Ishikawa (cell line): Measurements from ENCODE around the gene ACBD3.

Source experiments
- CEBPB ChIP-seq: IDR thresholded peaks from 2 replicates; pipeline ENCODE4 v1.6.1; 2012
- CREB1 ChIP-seq: IDR thresholded peaks from 2 replicates; pipeline ENCODE4 v1.6.1; 2012; ENCODE audit warnings: low read depth
- EGR1 ChIP-seq: IDR thresholded peaks from 2 replicates; pipeline ENCODE4 v1.6.1; 2012
- EP300 ChIP-seq: IDR thresholded peaks from 2 replicates; pipeline ENCODE4 v1.6.1; 2012; ENCODE audit warnings: borderline replicate concordance
- FOXM1 ChIP-seq: IDR thresholded peaks from 2 replicates; pipeline ENCODE4 v1.6.1; 2012; ENCODE audit warnings: low read depth, borderline replicate concordance
- NFIC ChIP-seq: IDR thresholded peaks from 2 replicates; pipeline ENCODE4 v1.6.1; 2012
- RAD21 ChIP-seq: IDR thresholded peaks from 2 replicates; pipeline ENCODE4 v1.6.1; 2012; ENCODE audit warnings: low read depth
- TAF1 ChIP-seq: IDR thresholded peaks from 2 replicates; pipeline ENCODE4 v1.6.1; 2012; ENCODE audit warnings: low read depth, mild to moderate bottlenecking
- TCF12 ChIP-seq: IDR thresholded peaks from 2 replicates; pipeline ENCODE4 v1.6.1; 2012; ENCODE audit warnings: low read depth
- TEAD4 ChIP-seq: IDR thresholded peaks from 2 replicates; pipeline ENCODE4 v1.6.1; 2012
- YY1 ChIP-seq: IDR thresholded peaks from 2 replicates; pipeline ENCODE4 v1.6.1; 2012; ENCODE audit warnings: low read depth
- ZBTB7A ChIP-seq: IDR thresholded peaks from 2 replicates; pipeline ENCODE4 v1.6.1; 2012; ENCODE audit warnings: low read depth
- TF ChIP-seq, protein P1 (sequence below): IDR thresholded peaks from 2 replicates; pipeline ENCODE4 v1.6.1; 2012
- TF ChIP-seq, protein P2 (sequence below): IDR thresholded peaks from 2 replicates; pipeline ENCODE4 v1.6.1; 2012; ENCODE audit warnings: low read depth, mild to moderate bottlenecking
- TF ChIP-seq, protein P3 (sequence below): IDR thresholded peaks from 2 replicates; pipeline ENCODE4 v1.6.1; 2012

ACBD3 gene

GRCh38 chr1:226222686-226223085, 36.1 kb upstream of the ACBD3 start:
- TF ChIP-seq, protein P1, sequence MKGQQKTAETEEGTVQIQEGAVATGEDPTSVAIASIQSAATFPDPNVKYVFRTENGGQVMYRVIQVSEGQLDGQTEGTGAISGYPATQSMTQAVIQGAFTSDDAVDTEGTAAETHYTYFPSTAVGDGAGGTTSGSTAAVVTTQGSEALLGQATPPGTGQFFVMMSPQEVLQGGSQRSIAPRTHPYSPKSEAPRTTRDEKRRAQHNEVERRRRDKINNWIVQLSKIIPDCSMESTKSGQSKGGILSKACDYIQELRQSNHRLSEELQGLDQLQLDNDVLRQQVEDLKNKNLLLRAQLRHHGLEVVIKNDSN, result no peak

GRCh38 chr1:226220473-226221189, 34.1 kb upstream of the ACBD3 start:
- TF ChIP-seq YY1 (no peak), EP300 (no peak), CEBPB (no peak), FOXM1 (no peak), TEAD4 (no peak), TAF1 (no peak), TCF12 (no peak), ZBTB7A (no peak), CREB1 (no peak), RAD21 (no peak)
- TF ChIP-seq, protein P2, sequence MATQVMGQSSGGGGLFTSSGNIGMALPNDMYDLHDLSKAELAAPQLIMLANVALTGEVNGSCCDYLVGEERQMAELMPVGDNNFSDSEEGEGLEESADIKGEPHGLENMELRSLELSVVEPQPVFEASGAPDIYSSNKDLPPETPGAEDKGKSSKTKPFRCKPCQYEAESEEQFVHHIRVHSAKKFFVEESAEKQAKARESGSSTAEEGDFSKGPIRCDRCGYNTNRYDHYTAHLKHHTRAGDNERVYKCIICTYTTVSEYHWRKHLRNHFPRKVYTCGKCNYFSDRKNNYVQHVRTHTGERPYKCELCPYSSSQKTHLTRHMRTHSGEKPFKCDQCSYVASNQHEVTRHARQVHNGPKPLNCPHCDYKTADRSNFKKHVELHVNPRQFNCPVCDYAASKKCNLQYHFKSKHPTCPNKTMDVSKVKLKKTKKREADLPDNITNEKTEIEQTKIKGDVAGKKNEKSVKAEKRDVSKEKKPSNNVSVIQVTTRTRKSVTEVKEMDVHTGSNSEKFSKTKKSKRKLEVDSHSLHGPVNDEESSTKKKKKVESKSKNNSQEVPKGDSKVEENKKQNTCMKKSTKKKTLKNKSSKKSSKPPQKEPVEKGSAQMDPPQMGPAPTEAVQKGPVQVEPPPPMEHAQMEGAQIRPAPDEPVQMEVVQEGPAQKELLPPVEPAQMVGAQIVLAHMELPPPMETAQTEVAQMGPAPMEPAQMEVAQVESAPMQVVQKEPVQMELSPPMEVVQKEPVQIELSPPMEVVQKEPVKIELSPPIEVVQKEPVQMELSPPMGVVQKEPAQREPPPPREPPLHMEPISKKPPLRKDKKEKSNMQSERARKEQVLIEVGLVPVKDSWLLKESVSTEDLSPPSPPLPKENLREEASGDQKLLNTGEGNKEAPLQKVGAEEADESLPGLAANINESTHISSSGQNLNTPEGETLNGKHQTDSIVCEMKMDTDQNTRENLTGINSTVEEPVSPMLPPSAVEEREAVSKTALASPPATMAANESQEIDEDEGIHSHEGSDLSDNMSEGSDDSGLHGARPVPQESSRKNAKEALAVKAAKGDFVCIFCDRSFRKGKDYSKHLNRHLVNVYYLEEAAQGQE, result no peak
- TF ChIP-seq, protein P1, result no peak

DNA sequence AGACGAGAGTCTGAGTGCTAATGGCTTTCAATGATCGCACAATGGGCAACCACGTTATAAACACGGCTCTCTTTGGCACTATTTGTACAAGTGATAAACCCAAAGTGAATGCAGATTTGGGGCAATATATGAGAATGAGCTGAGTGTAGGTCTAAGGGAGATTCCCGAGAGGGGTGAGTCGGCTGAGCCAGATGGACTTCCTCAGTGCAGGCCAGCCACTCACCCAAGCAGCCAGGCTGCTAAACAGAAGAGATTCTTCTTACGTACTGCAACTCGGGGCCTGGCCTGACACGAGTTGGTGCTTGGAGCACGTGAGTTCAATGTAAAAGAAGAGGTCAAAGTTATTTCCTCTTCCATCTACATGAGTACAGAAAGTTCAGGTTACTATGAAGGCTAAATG, 30.7 kb upstream of the ACBD3 start:
- TF ChIP-seq, protein P3, sequence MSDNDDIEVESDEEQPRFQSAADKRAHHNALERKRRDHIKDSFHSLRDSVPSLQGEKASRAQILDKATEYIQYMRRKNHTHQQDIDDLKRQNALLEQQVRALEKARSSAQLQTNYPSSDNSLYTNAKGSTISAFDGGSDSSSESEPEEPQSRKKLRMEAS, result no peak
- TF ChIP-seq FOXM1, result no peak
- TF ChIP-seq EP300, result no peak
- TF ChIP-seq ZBTB7A, result no peak
- TF ChIP-seq, protein P1, result no peak
- TF ChIP-seq TCF12, result no peak
- no peak for TF ChIP-seq TEAD4
- TF ChIP-seq CEBPB, result no peak
- TF ChIP-seq, protein P2, result no peak
- TF ChIP-seq YY1, result no peak
- TF ChIP-seq RAD21, result no peak
- TF ChIP-seq TAF1, result no peak
- TF ChIP-seq NFIC, result no peak
- TF ChIP-seq CREB1, result no peak
- no peak for TF ChIP-seq EGR1

GRCh38 chr1:226216056-226216455, 29.5 kb upstream of the ACBD3 start:
- TF ChIP-seq ZBTB7A (no peak), CEBPB (no peak), TAF1 (no peak), CREB1 (no peak), NFIC (no peak)
- TF ChIP-seq, protein P2, result no peak

GRCh38 chr1:226215239-226215638, 28.7 kb upstream of the ACBD3 start:
- TF ChIP-seq ZBTB7A, result no peak
- no peak for TF ChIP-seq EP300
- TF ChIP-seq EGR1, result no peak
- no peak for TF ChIP-seq TAF1
- TF ChIP-seq FOXM1, result no peak
- no peak for TF ChIP-seq CEBPB
- no peak for TF ChIP-seq CREB1
- TF ChIP-seq RAD21, result no peak
- TF ChIP-seq, protein P1, result no peak
- TF ChIP-seq TEAD4, result no peak
- TF ChIP-seq TCF12, result no peak
- TF ChIP-seq NFIC, result no peak
- TF ChIP-seq YY1, result no peak
- TF ChIP-seq, protein P3, result no peak
- TF ChIP-seq, protein P2, result no peak
